ENCODE measurements around the gene SNX5.

DNA sequence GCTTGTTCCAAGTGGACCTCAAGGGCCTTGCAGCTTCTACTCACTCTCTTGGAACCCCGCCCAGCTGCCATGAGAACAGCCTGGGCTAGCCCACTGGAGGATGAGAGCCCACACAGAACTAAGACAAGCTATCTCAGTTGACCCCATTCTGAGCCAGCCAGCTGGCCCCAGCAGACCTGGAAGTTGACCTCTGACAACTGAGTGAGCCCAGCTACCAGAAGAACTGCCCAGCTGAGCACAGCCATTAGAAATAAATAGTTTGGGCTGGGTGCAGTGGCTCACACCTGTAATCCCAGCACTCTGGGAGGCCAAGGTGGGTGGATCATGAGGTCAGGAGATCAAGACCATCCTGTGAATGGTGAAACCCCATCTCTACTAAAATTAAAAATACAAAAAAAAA lies 37.1 kb downstream of the SNX5 start:
- TF ChIP-seq, protein P1, sequence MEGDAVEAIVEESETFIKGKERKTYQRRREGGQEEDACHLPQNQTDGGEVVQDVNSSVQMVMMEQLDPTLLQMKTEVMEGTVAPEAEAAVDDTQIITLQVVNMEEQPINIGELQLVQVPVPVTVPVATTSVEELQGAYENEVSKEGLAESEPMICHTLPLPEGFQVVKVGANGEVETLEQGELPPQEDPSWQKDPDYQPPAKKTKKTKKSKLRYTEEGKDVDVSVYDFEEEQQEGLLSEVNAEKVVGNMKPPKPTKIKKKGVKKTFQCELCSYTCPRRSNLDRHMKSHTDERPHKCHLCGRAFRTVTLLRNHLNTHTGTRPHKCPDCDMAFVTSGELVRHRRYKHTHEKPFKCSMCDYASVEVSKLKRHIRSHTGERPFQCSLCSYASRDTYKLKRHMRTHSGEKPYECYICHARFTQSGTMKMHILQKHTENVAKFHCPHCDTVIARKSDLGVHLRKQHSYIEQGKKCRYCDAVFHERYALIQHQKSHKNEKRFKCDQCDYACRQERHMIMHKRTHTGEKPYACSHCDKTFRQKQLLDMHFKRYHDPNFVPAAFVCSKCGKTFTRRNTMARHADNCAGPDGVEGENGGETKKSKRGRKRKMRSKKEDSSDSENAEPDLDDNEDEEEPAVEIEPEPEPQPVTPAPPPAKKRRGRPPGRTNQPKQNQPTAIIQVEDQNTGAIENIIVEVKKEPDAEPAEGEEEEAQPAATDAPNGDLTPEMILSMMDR (optimal IDR thresholded peaks at IDR 0.05 in 1 of 3, IDR thresholded peaks at IDR 0.05 in 1 of 3, conservative IDR thresholded peaks at IDR 0.05 in 1 of 3; ENCODE audit: extremely low read depth in 1 of 3, insufficient read depth in 2 of 3, low read length in 3 of 3) = no peak
- no peak for TF ChIP-seq EZH2 (IDR thresholded peaks at IDR 0.05; ENCODE audit: low read length)

Data from keratinocyte (primary cell).